Neural cell (in vitro differentiated cells): ENCODE measurements around the gene SEC24C.
"Not testable (repeated sequence)": the region's sequence is repeated elsewhere in the genome, so short reads cannot be mapped to it uniquely, and the experiment has no call there.

Source experiments
- EP300 ChIP-seq: fragments of 450-650 bp; conservative IDR thresholded peaks from 2 replicates; pipeline ENCODE4 v1.6.1; 2014; ENCODE audit warnings: antibody characterized with exemption, mild to moderate bottlenecking, moderate library complexity; ENCODE audit not compliant: poor library complexity, severe bottlenecking
- TF ChIP-seq, protein P1 (sequence below): IDR thresholded peaks from 2 replicates; pipeline ENCODE4 v1.6.1; 2012; ENCODE audit warnings: borderline replicate concordance

DNA sequence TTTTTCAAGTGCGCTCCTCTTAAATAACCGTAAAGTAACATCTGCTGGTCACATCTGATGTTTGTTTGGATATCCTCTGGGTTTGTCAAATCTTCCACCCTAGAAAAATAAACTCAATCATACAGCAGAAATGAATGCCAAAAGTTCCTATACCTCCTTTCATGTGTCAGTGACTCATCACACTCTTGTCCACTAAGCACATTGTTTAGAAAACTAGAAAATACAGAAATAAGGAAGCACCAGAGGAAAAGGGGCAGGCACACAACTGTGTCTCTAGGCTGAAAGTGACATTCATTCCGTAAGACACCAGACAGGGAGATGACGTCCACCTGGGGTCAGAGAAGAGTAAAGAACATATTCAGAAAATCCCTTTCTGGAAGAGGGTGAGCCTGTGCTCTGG, 23.6 kb upstream of the SEC24C start:
- TF ChIP-seq, protein P1, sequence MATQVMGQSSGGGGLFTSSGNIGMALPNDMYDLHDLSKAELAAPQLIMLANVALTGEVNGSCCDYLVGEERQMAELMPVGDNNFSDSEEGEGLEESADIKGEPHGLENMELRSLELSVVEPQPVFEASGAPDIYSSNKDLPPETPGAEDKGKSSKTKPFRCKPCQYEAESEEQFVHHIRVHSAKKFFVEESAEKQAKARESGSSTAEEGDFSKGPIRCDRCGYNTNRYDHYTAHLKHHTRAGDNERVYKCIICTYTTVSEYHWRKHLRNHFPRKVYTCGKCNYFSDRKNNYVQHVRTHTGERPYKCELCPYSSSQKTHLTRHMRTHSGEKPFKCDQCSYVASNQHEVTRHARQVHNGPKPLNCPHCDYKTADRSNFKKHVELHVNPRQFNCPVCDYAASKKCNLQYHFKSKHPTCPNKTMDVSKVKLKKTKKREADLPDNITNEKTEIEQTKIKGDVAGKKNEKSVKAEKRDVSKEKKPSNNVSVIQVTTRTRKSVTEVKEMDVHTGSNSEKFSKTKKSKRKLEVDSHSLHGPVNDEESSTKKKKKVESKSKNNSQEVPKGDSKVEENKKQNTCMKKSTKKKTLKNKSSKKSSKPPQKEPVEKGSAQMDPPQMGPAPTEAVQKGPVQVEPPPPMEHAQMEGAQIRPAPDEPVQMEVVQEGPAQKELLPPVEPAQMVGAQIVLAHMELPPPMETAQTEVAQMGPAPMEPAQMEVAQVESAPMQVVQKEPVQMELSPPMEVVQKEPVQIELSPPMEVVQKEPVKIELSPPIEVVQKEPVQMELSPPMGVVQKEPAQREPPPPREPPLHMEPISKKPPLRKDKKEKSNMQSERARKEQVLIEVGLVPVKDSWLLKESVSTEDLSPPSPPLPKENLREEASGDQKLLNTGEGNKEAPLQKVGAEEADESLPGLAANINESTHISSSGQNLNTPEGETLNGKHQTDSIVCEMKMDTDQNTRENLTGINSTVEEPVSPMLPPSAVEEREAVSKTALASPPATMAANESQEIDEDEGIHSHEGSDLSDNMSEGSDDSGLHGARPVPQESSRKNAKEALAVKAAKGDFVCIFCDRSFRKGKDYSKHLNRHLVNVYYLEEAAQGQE: not testable (repeated sequence)
- not testable (repeated sequence) for TF ChIP-seq EP300
